ENCODE data around the gene IGSF8. TPM values are rescaled to one million over a fixed set of nuclear protein-coding genes. Genes with fewer than 3 reads are reported as not detected.
"Not testable (repeated sequence)": the region's sequence is repeated elsewhere in the genome, so short reads cannot be mapped to it uniquely, and the experiment has no call there.

The IGSF8 gene
- total RNA-seq, 1 experiment from 2014 or later: 7.9 TPM

DNA sequence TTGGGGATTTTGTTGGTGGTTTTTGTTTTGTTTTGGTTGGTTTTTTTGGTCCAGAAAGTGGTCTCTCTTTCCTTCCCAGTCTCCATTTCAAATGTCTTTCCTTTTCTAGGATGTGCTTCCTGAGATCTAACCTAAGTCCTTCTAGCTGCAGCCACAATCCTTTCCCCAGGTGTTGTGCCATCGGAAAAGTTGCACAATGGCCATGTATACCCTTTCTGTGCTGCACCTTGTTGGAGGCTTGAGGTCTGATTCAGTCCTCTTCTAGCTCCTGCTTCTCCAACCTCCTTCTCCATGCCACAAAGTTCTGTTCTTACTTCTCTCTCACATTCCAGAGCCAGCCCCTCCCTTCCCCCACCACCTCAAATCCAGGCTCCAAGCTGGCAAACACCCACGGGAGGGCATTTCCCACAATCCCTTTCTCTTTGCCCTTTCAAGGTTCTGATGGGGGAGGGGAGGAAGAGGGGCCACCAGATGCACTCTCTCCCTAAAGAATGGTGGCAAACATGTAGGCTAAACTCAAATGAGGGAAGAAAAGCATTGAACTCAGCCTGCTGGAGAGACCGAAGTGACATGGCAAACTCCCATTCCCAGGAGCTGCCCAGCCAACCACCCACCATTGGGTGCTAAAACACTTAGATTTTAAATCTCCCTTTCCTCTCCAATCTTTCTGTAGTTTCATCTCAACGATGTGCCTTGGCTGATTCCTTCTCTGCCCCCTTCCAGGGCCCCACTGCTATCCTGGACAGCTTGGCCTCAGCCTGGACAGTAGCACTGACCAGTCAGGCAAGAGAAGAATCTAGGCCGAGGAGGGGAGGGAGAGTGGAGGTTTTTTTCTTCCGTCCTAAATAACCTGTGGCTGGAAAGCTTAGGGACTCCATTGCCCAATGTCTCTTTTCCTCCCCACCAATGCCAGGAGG is 31.3 kb downstream of the IGSF8 start:
- no peak for DNase-seq (ENCODE audit: low read depth)

DNA sequence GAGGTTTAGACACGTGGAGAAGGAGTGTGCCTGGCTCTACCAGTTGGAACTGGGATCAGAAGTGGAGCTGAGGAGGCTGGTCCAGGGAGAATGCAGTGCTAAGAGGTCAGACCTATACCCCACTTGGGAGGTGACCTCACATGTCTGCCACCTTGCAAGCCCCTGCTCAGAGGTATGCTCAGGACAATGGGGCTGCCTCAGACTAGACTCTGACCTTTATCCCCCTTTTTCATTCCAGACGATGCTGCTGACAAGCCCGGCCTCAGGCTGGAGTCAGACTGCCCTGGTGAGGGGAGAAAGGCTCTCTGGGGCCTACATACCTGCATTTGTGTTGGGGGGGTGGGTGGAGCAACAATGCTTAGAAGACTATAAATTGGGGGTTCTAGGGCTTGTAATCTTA is 33.7 kb downstream of the IGSF8 start:
- no peak for DNase-seq (ENCODE audit: low read depth)

DNA sequence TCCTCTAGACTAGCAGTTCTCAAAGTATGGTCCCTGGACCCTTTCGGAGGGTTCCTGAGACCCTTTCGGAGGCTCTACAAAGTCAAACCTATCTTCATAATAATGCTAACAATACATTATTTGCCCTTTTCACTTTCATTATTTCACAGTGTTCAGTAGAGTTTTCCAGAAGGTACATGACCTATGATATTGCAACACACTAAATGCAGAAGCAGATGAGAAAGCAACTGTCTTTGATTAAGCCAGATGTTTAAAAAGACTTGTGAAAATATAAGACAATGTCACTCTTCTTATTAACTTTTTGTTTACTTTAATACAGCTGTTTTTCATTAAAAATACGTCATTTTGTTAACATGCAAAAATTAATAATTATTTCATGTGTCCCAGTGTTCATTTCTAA is 34.3 kb downstream of the IGSF8 start:
- DNase-seq (ENCODE audit: low read depth): no peak

DNA sequence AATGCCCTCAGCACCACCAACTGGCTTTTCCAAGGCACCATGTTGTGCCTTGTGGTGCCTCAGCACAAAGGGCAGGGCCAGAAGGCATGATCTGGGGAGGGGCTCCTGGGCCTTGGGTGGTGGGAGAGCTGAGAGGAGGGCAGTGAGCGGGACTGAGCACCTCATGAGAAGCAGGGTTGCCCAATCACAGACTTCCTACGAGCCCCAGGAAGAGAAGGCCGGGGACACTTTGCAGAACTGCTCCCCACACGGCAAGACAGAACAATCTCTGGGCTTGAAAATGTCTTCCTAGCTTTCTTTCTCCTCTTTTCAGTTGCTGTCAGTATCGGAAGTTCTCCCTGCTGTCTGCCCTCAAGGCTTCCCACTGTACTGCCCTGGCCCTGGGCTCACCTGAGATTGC is 35.2 kb downstream of the IGSF8 start:
- no peak for DNase-seq (ENCODE audit: low read depth)

DNA sequence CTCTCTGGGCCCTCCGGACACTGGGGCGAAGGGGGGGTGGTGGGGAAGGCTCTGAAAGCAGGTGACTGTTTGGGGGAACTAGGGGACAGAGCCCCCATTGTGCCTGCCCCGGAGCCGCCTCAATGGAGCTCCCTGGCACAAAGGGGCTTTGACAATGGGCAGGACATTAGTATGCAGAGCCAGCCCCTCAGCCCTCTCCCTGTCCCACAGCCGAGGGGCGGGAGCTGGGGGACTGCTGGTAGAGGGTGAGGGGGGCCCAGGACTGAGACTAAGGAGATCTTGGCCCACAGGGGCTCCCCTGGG is 36.2 kb downstream of the IGSF8 start:
- DNase-seq (ENCODE audit: low read depth): no peak

DNA sequence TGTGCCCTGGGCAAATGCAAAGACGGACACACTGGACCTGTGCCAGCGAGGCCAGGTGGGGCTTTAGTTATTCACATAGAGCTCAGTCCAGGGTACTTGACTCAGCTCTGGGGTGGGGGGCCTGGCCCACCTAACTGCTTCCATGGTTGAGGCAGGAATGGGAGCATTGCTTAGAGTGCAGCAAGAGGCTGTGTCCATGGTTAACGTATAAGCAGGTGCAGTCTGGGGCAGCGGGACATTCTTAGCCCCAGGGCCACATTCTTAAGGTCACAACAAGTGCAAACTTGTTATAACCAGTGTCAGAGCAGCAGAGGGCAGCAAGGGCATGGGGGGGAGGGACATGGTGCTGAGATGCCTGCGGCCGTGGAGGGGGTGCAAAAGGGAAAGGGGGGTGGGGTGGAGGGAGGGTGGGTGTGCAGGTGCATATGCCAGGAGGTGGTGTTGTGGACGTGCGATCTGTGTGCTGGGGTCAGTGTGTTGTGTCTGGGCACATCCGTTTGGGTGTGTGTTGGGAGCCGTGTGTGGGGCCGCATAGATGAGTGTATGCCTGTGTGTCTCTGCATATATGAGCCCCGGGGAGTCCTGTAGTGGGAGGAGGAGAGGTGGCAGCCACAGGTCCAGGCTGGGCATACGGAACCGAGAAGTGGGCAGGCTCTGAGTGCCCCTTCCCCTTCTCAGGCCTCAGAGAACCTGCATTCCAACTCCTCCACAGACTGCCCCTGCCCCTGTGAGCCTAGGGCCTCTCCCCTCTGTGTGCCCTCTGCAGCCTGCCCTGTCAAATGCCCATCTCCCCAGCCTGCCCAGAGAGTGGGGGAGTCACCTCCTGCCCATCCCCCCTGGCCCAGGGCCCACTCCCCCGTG is 36.8 kb downstream of the IGSF8 start:
- DNase-seq (ENCODE audit: low read depth): no peak

DNA sequence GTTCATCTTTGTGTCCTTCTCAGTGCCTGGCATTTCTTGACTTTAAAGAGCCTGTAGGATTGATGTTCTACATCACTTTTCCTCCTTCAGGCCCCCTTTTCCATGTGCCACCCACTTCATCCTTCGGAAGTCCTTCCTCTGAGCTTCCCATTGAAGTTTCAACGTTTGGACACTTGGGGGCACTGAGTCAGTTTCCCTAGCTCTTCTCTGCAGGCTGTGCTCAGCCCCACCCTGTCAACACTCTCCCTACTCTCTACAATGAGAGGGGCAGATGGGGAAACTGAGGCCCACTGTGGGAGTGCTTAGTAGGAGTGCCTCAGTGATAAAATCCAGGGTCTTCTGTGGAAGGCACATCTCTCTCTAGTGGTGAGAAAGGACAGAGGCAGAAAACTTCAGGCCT is 40.3 kb downstream of the IGSF8 start:
- DNase-seq (ENCODE audit: low read depth): no peak

DNA sequence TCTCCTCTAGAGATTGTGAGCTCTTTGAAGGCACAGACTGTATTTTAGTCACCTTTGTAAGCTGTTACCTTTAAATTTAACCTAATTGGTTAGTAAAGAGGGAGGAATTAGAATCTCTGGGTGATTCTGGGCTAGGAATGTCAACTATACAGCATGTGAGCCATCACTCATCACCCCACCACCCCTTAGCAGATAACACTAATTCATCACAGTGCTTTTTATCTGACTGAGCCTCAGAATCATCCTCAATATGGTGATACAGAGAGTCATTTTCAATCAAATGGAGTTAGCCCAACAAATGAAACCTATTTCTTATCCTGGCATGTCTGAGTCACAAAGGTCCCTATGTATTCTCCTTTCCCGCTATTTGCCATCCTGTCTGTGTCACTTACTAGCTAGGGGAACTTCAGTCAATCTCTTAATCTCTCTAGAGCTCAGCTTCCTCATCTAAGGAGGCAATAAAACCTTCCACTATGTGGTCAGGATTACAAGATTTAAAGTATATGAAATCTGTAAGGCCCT is 41.7 kb downstream of the IGSF8 start:
- DNase-seq (ENCODE audit: low read depth): peak; percentile 8

DNA sequence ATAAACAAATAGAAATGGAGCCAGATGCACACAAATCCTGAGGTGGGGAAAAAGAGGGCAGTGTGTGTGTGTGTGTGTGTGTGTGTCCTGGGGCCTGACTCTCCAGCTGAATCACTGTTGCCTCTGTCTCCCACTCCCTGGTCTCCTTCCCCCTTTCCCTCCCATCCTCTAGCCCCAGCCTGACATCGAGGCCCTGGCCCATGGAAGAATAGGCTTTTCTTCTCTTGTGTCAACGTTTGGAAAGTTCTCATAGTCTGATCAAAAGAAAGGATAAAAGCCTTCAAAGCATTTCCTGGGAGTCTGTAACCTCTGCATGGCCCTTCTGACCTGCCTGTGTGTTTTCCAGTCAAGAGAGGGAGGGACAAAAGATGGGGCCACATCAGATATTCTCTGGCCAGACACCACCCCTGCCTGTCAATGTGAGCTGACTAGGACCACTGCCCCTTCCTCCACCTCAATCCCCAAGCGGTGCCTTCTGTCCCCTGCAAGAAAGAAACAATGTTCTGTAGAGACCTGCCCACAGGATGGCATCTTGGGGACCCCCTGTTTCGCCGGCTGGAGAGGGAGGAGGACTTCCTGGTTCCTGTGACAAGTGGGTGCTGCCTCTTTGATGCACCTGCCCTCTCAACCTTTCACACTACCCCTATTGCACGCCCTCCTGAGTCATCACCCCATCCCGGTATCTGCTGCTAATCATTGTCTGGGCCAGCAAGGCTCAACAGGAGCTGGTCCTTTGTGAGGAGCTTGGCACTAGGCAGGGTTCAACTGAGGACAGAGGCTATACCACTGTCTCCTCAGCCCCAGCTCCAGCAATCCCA is 44.7 kb downstream of the IGSF8 start:
- peak; percentile 15 for DNase-seq (ENCODE audit: low read depth)

DNA sequence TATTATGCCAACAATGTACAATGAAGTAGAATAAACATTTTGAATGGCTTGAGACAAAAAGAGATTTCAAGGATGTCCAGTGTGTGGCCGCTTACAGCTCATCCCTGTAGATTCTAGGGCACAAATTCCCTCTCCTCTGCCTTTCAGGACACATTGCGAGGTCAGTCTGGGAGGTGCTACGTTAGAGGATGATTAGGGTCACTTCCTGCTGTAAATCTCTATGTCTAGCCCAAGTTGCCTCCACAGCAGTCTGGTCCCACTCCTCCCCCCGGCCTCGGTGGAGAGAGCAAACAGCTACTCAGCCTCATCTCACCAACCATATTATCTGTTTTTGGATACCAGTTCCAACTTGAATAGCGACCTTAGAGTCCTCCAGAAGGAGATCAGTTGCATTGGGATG is 45.5 kb downstream of the IGSF8 start:
- DNase-seq (ENCODE audit: low read depth): no peak

DNA sequence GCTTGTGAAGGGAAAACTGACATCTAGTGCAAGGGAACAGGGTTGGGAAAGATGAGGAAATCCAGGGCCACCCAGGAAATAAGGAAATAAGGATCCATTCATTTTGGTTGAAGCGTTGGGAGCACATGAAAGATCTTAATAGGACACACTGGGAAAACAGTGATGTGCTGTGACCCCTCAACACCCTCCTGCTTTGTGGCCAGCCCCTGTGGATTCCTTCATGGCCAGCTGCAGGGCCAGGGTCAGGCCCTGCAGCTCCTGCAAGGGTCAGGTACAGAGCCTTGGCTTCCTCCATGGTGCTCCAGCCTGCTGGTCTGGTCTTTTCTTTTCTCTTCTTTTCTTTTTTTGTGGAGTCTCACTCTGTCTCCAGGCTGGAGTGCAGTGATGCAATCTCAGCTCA is 47.8 kb downstream of the IGSF8 start:
- DNase-seq (ENCODE audit: low read depth): no peak

DNA sequence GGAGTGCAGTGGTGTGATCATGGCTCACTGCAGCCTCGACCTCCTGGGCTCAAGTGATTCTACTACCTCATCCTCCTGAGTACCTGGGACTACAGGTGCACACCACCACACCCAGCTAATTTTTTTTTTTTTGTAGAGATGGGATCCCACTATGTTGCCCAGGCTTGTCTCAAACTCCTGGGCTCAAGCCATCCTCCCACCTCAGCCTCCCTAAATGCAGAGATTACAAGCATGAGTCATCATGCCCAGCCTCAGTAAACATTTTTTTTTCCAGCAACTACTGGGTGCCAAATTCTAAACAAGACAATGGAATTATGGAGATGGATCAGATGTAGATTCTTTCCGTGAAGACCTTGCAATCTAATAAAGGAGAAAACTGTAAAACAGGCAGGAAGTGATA is 48.2 kb downstream of the IGSF8 start:
- DNase-seq (ENCODE audit: low read depth): not testable (repeated sequence)

DNA sequence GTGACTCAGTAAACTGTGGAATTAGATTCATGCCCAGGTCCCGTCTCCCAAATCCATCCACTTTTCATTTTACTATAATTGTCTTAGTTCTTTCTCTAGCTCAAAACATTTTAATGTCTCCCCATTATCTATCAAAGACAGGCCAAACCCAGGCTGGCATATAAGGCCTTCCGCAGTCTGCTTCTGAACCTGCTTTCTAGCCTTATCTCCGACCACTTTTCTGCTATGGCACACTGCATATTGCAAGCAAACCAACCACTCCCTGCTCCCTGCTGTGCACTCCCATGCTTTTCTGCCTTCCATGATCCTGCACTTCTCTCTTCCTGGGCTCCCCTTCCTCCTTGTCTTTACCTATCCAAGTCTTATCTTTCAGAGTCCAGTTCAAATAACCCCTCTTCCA is 49.3 kb downstream of the IGSF8 start:
- DNase-seq (ENCODE audit: low read depth): no peak

DNA sequence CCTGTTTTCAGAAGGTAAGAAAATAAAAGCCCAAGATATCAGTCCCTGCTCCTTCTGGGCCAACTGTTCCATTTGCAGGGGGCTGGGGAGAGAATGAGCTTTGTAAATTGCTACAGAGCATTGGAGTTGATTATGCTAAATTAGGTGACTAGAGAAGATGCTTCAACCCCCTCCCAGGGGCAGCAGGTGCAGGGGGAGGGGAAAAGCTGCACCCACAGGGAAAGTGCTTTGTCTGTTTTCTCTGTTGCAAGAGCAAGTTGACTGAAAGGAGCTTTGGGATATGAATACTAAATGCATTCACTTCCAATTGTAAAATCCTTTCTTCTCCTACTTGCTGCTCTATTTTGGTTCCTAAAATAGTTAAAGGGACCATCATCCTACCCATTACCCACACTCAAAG is 50.1 kb downstream of the IGSF8 start:
- no peak for DNase-seq (ENCODE audit: low read depth)

DNA sequence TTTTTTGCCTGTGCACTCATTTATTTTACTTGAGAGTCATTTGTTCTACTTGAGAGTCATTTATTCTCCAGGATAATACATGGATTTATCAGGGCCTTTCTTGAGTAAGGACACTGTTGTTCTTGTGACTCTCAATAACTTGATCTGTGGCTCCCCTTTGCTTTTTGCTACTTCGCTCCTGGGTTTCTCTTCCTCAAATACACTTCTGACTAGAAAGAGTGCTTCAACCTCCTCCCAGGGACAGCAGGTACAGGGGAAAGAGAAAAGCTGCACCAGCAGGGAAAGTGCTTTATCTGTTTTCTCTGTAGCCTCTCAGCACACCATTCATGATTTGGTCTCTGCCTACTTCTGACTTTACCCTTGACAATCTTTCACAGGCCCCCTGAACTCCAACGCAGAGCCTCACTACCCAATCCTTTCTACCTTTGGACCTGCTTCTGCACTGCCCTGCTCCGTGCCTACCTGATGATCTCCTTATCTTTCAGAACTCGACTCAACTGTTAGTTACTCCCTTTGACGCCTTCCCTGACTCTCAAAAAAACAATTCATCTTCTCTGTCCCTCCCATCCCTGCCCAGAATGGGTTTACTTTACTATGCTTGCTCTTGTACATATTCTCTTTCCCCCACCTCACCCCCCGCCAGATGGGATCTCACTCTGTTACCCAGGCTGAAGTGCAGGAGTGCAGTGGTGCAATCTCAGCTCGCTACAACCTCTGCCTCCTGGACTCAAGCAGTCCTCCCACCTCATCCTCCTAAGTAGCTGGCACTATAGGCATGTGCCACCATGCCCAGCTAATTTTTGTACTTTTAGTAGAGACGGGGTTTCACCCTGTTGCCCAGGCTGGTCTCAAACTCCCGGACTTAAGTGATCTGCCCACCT is 51.1 kb downstream of the IGSF8 start:
- no peak for DNase-seq (ENCODE audit: low read depth)

DNA sequence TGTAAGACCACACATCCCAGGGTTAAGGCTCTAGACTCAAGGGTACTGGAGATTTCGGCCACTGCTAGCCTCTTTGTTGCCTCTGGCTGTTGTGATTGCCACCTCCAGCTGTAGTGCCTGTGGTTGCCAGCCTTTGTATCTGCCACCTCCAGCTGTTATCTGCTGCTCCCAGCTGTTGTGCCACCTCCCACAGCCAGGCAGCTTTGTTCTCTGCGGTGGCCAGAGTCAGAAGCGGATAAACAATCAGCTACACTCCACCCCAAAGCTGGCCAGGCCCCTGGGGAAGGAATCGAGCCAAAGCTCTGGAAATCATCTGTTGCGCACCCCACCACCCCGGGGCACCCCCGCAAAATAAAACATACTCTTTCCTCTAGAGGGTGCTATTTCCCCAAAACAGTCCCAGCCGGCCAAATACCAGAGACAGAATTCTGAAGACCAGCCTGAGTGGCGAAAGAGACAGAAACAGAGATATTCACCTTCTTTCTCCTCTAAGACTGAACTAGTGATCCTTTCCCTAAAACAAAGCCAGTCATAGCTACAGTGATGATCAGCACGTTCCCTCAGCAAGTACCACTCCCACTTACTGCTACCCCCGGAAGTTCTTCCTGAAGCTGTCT is 51.8 kb downstream of the IGSF8 start:
- DNase-seq (ENCODE audit: low read depth): peak; percentile 60

DNA sequence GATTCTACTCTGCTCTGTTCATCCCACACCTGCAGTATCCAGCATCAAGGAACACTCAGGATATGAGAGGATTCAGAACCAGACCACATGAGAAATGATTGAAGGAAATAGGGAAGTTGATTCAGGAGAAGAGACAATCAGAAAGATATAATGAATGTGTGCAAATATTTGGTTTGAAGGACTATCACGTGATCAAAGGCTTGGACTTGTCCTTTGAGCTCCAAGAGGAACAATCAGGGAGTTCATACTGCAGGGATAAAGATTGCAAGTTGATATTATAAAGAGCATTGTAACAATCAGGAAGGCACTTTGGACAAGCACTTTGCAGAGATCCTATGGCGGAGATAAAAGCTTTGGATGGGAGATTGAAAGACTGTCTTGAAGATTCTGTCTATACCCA is 52.8 kb downstream of the IGSF8 start:
- DNase-seq (ENCODE audit: low read depth): no peak

DNA sequence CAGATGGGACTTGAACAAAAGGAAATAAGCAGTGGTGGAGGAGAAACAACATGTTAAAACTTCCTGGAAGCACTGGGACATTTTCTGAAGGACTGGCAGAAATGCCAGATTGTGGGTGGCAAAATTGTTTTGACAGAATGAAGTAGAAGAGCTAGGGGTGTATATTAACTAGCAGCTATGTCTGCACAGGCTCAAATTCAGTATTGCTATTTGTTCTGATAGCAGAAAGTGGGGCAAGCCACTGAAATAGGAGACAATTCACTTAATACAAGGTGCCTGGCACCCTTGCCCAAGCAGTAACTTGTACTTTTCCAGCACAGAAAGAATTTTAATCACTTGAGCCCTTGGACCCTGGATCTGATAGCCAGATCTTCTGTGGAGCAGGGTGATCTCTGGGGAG is 54.9 kb downstream of the IGSF8 start:
- DNase-seq (ENCODE audit: low read depth): no peak

Data from RPMI7951 (cell line).